Measurements from ENCODE around the gene MAP3K3. TPM values are rescaled to one million over a fixed set of nuclear protein-coding genes. Genes with fewer than 3 reads are reported as not detected.

Gene MAP3K3
- total and polyA plus RNA-seq, 10 of the 15 experiments (the other 5 are each of a cell fraction or from before 2014, with no cell fraction given), result 1.6 to 24.1 (median 15.0) TPM

- Histone ChIP-seq H3K4me1 (ENCODE audit: control insufficient read depth, insufficient read depth, low read length) (peaks cover 7% of the 10 kb centered on the region), H3K27me3 (replicated peaks in 1 of 2; ENCODE audit: control insufficient read depth in 2 of 2, insufficient read depth in 2 of 2, low read length in 1 of 2) (no peaks in the 10 kb centered on the region), H3K4me3 (no peak overlapping the region), H3K9ac (ENCODE audit: control insufficient read depth, insufficient read depth, low read length) (no peak overlapping the region), H3K9me3 (replicated peaks; ENCODE audit: control insufficient read depth, insufficient read depth, low read length) (no peaks in the 10 kb centered on the region), H3K27ac (ENCODE audit: control insufficient read depth, insufficient read depth) (peak overlapping the region; percentile 37), H4K20me1 (ENCODE audit: control insufficient read depth, insufficient read depth) (no peaks in the 10 kb centered on the region), H2AFZ (ENCODE audit: control insufficient read depth, low read depth, low read length) (peak overlapping the region; percentile 62), H3K4me2 (ENCODE audit: control insufficient read depth, insufficient read depth) (no peak overlapping the region), H3K79me2 (ENCODE audit: control insufficient read depth, insufficient read depth, low read length) (no peaks in the 10 kb centered on the region), H3K36me3 (ENCODE audit: control insufficient read depth in 2 of 2, insufficient read depth in 2 of 2, low read length in 1 of 2) (peaks cover 0 to 6% of the 10 kb centered on the region in 2 experiments)
- intact Hi-C loops (cut with micrococcal nuclease; ENCODE audit: unreplicated experiment) (no loop called here), in situ Hi-C loops (cut with MboI) (no loop called here)
- TF ChIP-seq SPI1 (IDR thresholded peaks at IDR 0.05; ENCODE audit: borderline replicate concordance, insufficient read depth, low read depth, low read length) (peak; percentile 64; the same call in 1 of the 2 replicates), NFIC (IDR thresholded peaks at IDR 0.05; ENCODE audit: low read depth, low read length) (no peak)
- WGBS (ENCODE audit: insufficient coverage, insufficient replicate concordance, low lambda C conversion rate, missing lambda C conversion rate), result 29% methylated on average over 5 of the region's 5 CpGs
- ChIA-PET POLR2A (interaction anchor here (0.8 to 1.1 kb wide), 2 partner anchors 9 to 103 kb away, joined by 3 read pairs; no protein-coding TSS in a partner anchor), SMC1A (ENCODE audit: uncharacterized antibody, unreplicated experiment) (interaction anchor here (0.5 to 3.9 kb wide), 6 partner anchors 9 to 41 kb away, joined by 3 to 18 read pairs (median 4); no protein-coding TSS in a partner anchor), RAD21 (ENCODE audit: unreplicated experiment) (interaction anchor here (1.9 kb wide), 1 partner anchor 10 kb away, joined by 8 read pairs; no protein-coding TSS in a partner anchor), CTCF (interaction anchor here (0.6 to 1.8 kb wide), 4 partner anchors 15 to 280 kb away, joined by 3 to 6 read pairs (median 4); no protein-coding TSS in a partner anchor)
- ATAC-seq, result peak; percentile 52
- no peak for FAIRE-seq
- BruUV-seq (replicated peaks), result no TSS peak
- DNase-seq (ENCODE audit: low read depth, low spot score), result peak; percentile 27
Observed at GRCh38 chr17:63665527-63666214, 43.5 kb downstream of the MAP3K3 start.

DNA sequence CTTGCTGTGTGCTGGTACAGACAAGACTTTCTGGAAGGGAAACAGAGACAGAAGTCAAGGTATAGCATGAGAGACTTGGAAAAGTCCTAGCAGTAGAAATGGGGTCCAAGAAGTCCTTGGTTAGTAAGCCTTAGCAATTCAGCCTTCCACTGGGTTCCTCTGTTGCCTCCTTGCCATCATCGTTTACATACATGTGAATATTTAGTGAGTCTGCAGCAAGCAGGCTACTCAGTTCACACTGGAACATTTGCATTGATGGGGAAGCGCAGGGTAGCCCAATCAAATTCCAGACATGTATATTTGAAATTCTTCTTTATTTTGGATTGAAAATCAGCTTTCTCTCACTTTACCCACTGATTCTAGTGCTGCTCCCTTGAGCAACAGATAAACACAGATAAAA is 50.6 kb downstream of the MAP3K3 start:
- no peak overlapping the region for H3K9ac ChIP-seq (ENCODE audit: control insufficient read depth, insufficient read depth, low read length)
- intact Hi-C loops (cut with micrococcal nuclease; ENCODE audit: unreplicated experiment) (no loop called here), in situ Hi-C loops (cut with MboI) (no loop called here)
- no peaks in the 10 kb centered on the region for H4K20me1 ChIP-seq (ENCODE audit: control insufficient read depth, insufficient read depth)
- H3K4me2 ChIP-seq (ENCODE audit: control insufficient read depth, insufficient read depth), result no peak overlapping the region
- ATAC-seq (no peak), DNase-seq (ENCODE audit: low read depth, low spot score) (no peak), FAIRE-seq (no peak)
- ChIA-PET POLR2A (interaction anchor here (0.7 kb wide), 1 partner anchor 810 kb away, joined by 3 read pairs; no protein-coding TSS in a partner anchor), RAD21 (ENCODE audit: unreplicated experiment) (no interaction called here), SMC1A (ENCODE audit: uncharacterized antibody, unreplicated experiment) (no interaction called here), CTCF (no interaction called here)
- H3K27ac ChIP-seq (ENCODE audit: control insufficient read depth, insufficient read depth), result no peak overlapping the region
- H3K36me3 ChIP-seq (ENCODE audit: control insufficient read depth in 2 of 2, insufficient read depth in 2 of 2, low read length in 1 of 2), result peaks cover 2 to 8% of the 10 kb centered on the region in 2 experiments
- H2AFZ ChIP-seq (ENCODE audit: control insufficient read depth, low read depth, low read length), result no peak overlapping the region
- no peak overlapping the region for H3K4me3 ChIP-seq
- no peaks in the 10 kb centered on the region for H3K79me2 ChIP-seq (ENCODE audit: control insufficient read depth, insufficient read depth, low read length)
- H3K27me3 ChIP-seq (replicated peaks in 1 of 2; ENCODE audit: control insufficient read depth in 2 of 2, insufficient read depth in 2 of 2, low read length in 1 of 2), result no peaks in the 10 kb centered on the region
- no peaks in the 10 kb centered on the region for H3K9me3 ChIP-seq (replicated peaks; ENCODE audit: control insufficient read depth, insufficient read depth, low read length)
- 97% methylated on average over 2 of the region's 2 CpGs for WGBS (ENCODE audit: insufficient coverage, insufficient replicate concordance, low lambda C conversion rate, missing lambda C conversion rate)
- no peaks in the 10 kb centered on the region for H3K4me1 ChIP-seq (ENCODE audit: control insufficient read depth, insufficient read depth, low read length)
- no TSS peak for BruUV-seq (replicated peaks)
- TF ChIP-seq YY1 (IDR thresholded peaks at IDR 0.05; ENCODE audit: low read depth, low read length), result no peak
- no peak for TF ChIP-seq CBFB (IDR thresholded peaks at IDR 0.05; ENCODE audit: low read depth)
- TF ChIP-seq, protein P1, sequence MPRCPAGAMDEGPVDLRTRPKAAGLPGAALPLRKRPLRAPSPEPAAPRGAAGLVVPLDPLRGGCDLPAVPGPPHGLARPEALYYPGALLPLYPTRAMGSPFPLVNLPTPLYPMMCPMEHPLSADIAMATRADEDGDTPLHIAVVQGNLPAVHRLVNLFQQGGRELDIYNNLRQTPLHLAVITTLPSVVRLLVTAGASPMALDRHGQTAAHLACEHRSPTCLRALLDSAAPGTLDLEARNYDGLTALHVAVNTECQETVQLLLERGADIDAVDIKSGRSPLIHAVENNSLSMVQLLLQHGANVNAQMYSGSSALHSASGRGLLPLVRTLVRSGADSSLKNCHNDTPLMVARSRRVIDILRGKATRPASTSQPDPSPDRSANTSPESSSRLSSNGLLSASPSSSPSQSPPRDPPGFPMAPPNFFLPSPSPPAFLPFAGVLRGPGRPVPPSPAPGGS (IDR thresholded peaks at IDR 0.05; ENCODE audit: borderline replicate concordance, insufficient read depth, low read depth, low read length, poor library complexity, severe bottlenecking), result no peak
- TF ChIP-seq SUPT20H (IDR thresholded peaks at IDR 0.05; ENCODE audit: borderline replicate concordance, control insufficient read depth, low read depth, low read length), result no peak
- no peak for TF ChIP-seq NR2C1 (IDR thresholded peaks at IDR 0.05)
- no peak for TF ChIP-seq CEBPB (IDR thresholded peaks at IDR 0.05; ENCODE audit: borderline replicate concordance in 1 of 2, low read depth in 2 of 2, low read length in 2 of 2)
- TF ChIP-seq, protein P2, sequence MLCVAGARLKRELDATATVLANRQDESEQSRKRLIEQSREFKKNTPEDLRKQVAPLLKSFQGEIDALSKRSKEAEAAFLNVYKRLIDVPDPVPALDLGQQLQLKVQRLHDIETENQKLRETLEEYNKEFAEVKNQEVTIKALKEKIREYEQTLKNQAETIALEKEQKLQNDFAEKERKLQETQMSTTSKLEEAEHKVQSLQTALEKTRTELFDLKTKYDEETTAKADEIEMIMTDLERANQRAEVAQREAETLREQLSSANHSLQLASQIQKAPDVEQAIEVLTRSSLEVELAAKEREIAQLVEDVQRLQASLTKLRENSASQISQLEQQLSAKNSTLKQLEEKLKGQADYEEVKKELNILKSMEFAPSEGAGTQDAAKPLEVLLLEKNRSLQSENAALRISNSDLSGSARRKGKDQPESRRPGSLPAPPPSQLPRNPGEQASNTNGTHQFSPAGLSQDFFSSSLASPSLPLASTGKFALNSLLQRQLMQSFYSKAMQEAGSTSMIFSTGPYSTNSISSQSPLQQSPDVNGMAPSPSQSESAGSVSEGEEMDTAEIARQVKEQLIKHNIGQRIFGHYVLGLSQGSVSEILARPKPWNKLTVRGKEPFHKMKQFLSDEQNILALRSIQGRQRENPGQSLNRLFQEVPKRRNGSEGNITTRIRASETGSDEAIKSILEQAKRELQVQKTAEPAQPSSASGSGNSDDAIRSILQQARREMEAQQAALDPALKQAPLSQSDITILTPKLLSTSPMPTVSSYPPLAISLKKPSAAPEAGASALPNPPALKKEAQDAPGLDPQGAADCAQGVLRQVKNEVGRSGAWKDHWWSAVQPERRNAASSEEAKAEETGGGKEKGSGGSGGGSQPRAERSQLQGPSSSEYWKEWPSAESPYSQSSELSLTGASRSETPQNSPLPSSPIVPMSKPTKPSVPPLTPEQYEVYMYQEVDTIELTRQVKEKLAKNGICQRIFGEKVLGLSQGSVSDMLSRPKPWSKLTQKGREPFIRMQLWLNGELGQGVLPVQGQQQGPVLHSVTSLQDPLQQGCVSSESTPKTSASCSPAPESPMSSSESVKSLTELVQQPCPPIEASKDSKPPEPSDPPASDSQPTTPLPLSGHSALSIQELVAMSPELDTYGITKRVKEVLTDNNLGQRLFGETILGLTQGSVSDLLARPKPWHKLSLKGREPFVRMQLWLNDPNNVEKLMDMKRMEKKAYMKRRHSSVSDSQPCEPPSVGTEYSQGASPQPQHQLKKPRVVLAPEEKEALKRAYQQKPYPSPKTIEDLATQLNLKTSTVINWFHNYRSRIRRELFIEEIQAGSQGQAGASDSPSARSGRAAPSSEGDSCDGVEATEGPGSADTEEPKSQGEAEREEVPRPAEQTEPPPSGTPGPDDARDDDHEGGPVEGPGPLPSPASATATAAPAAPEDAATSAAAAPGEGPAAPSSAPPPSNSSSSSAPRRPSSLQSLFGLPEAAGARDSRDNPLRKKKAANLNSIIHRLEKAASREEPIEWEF (IDR thresholded peaks at IDR 0.05; ENCODE audit: insufficient replicate concordance, low read depth, low read length), result no peak

Measured in GM12878 (cell line).